Trophoblast cell (in vitro differentiated cells and primary cell): Measurements from ENCODE around the gene VTI1B. TPM values are rescaled to one million over a fixed set of nuclear protein-coding genes. Genes with fewer than 3 reads are reported as not detected.
A peak's percentile ranks its signal among the peaks of the same experiment; 100 is the strongest.

Source experiments
- DNase-seq, 2 donors: peaks; one replicate each; pipeline ENCODE4 v3.0.0-alpha.2; 2016
- H2AFZ ChIP-seq: 2 replicates; pipeline ENCODE4 v1.6.1; 2013; ENCODE audit warnings: low read length, moderate library complexity, mild to moderate bottlenecking; ENCODE audit not compliant: insufficient read depth, poor library complexity
- H2AK5ac ChIP-seq: 2 replicates; pipeline ENCODE4 v1.6.1; 2013; ENCODE audit warnings: mild to moderate bottlenecking, low read length
- H2BK120ac ChIP-seq: 2 replicates; pipeline ENCODE4 v1.6.1; 2013; ENCODE audit warnings: low read length, mild to moderate bottlenecking, moderate library complexity; ENCODE audit not compliant: insufficient read depth, poor library complexity
- H2BK12ac ChIP-seq: 2 replicates; pipeline ENCODE4 v1.6.1; 2013; ENCODE audit warnings: mild to moderate bottlenecking, low read length, moderate library complexity
- H2BK5ac ChIP-seq: 2 replicates; pipeline ENCODE4 v1.6.1; 2013; ENCODE audit warnings: low read length, low read depth, moderate library complexity, mild to moderate bottlenecking; ENCODE audit not compliant: poor library complexity
- H3K14ac ChIP-seq: 2 replicates; pipeline ENCODE4 v1.6.1; 2013; ENCODE audit warnings: mild to moderate bottlenecking, low read length
- H3K18ac ChIP-seq: 2 replicates; pipeline ENCODE4 v1.6.1; 2013; ENCODE audit warnings: mild to moderate bottlenecking, low read length
- H3K23ac ChIP-seq: 2 replicates; pipeline ENCODE4 v1.6.1; 2013; ENCODE audit warnings: low read length
- H3K27ac ChIP-seq: 2 replicates; pipeline ENCODE4 v1.5.1; 2013; ENCODE audit warnings: low read depth, mild to moderate bottlenecking, inconsistent platforms, low read length, moderate library complexity
- H3K27me3 ChIP-seq: 2 replicates; pipeline ENCODE4 v1.6.1; 2013; ENCODE audit warnings: inconsistent platforms, mild to moderate bottlenecking, low read length, moderate library complexity; ENCODE audit not compliant: insufficient read depth
- H3K36me3 ChIP-seq, 2 experiments: 1 replicate in 1 of 2; 2 replicates in 1 of 2; pipeline ENCODE4 v1.6.1; 2013; ENCODE audit warnings: low read length in 2 of 2, mild to moderate bottlenecking in 2 of 2, moderate library complexity in 1 of 2; ENCODE audit not compliant: insufficient read depth in 2 of 2, control insufficient read depth in 1 of 2
- H3K4ac ChIP-seq: 2 replicates; pipeline ENCODE4 v1.6.1; 2013; ENCODE audit warnings: low read depth, mild to moderate bottlenecking, low read length, moderate library complexity
- H3K4me1 ChIP-seq, 2 experiments: 1 replicate in 1 of 2; 2 replicates in 1 of 2; pipeline ENCODE4 v1.6.1; 2013; ENCODE audit warnings: low read length in 2 of 2, mild to moderate bottlenecking in 2 of 2, moderate library complexity in 1 of 2; ENCODE audit not compliant: insufficient read depth in 2 of 2, control insufficient read depth in 1 of 2
- H3K4me2 ChIP-seq: 2 replicates; pipeline ENCODE4 v1.6.1; 2013; ENCODE audit warnings: inconsistent platforms, mild to moderate bottlenecking, low read length, moderate library complexity
- H3K4me3 ChIP-seq: 2 replicates; pipeline ENCODE4 v1.5.1; 2013; ENCODE audit warnings: mild to moderate bottlenecking, low read depth, low read length, inconsistent platforms
- H3K79me1 ChIP-seq: one replicate; pipeline ENCODE4 v1.6.1; 2013; ENCODE audit warnings: low read length
- H3K79me2 ChIP-seq: 2 replicates; pipeline ENCODE4 v1.6.1; 2013; ENCODE audit warnings: low read length, mild to moderate bottlenecking; ENCODE audit not compliant: control insufficient read depth, insufficient read depth, poor library complexity
- H3K9ac ChIP-seq: 2 replicates; pipeline ENCODE4 v1.6.1; 2013; ENCODE audit warnings: mild to moderate bottlenecking, low read length
- H3K9me3 ChIP-seq: 2 replicates; pipeline ENCODE4 v1.6.1; 2013; ENCODE audit warnings: low read depth, mild to moderate bottlenecking, control low read depth, inconsistent platforms, low read length; ENCODE audit not compliant: insufficient read depth
- H4K12ac ChIP-seq: 2 replicates; pipeline ENCODE4 v1.6.1; 2013; ENCODE audit warnings: low read depth, mild to moderate bottlenecking, low read length, moderate library complexity
- H4K8ac ChIP-seq: 2 replicates; pipeline ENCODE4 v1.6.1; 2013; ENCODE audit warnings: low read depth, mild to moderate bottlenecking, low read length, moderate library complexity
- H4K91ac ChIP-seq: one replicate; pipeline ENCODE4 v1.6.1; 2013; ENCODE audit warnings: low read depth, mild to moderate bottlenecking, low read length, moderate library complexity
- WGBS: extraction: QIAGEN DNeasy Blood & Tissue Kit; methylation state at CpG from one replicate; pipeline ENCODE4 v1.1.7; 2013; ENCODE audit warnings: missing lambda C conversion rate; ENCODE audit not compliant: insufficient read length, insufficient coverage; ENCODE audit errors: extremely low coverage; 5-methylcytosine and 5-hydroxymethylcytosine counted together
- polyA plus RNA-seq: library from polyadenylated mRNA; stranded (reverse); fragments of 200-250 nt; gene quantifications from 2 replicates; pipeline ENCODE4 v1.2.3, GENCODE V29; 2013

The VTI1B gene
- polyA plus RNA-seq = 67.8 and 70.6 TPM in 2 replicates

GRCh38 chr14:67674480-67675218 is at the start of gene VTI1B:
Gene VTI1B, minus strand, starts transcription at chr14:67674632. Its CDS starts 143 bp downstream, at chr14:67674489.
- H3K36me3 ChIP-seq = peaks cover 10 to 11% of the 10 kb centered on the region in 2 experiments
- peak within 1 kb of the TSS; percentile 92 for H2BK5ac ChIP-seq
- peak within 1 kb of the TSS; percentile 67 for H3K4me2 ChIP-seq
- H3K4me3 ChIP-seq = peak within 1 kb of the TSS; percentile 82
- H2AFZ ChIP-seq = peak within 1 kb of the TSS; percentile 99
- peak within 1 kb of the TSS; percentile 89 for H3K14ac ChIP-seq
- H2BK12ac ChIP-seq = no peak within 1 kb of the TSS
- H3K18ac ChIP-seq = peak within 1 kb of the TSS; percentile 91
- H3K9me3 ChIP-seq = no peaks in the 10 kb centered on the region
- H2BK120ac ChIP-seq = peak within 1 kb of the TSS; percentile 87
- peak within 1 kb of the TSS; percentile 99 for H3K9ac ChIP-seq
- H3K27ac ChIP-seq = peak within 1 kb of the TSS; percentile 93
- H3K4me1 ChIP-seq = peaks cover 0 to 2% of the 10 kb centered on the region in 2 experiments
- peak within 1 kb of the TSS; percentile 89 for H4K12ac ChIP-seq
- H3K79me2 ChIP-seq = peaks cover 6% of the 10 kb centered on the region
- no CpG with 5 or more reads among the region's 87 CpGs for WGBS
- peak within 1 kb of the TSS; percentile 96 for H4K8ac ChIP-seq
- H4K91ac ChIP-seq = peak within 1 kb of the TSS; percentile 94
- no peak within 1 kb of the TSS for H3K23ac ChIP-seq
- peaks cover 6% of the 10 kb centered on the region for H3K79me1 ChIP-seq
- H3K4ac ChIP-seq = peak within 1 kb of the TSS; percentile 80
- no peaks in the 10 kb centered on the region for H3K27me3 ChIP-seq
- no peak within 1 kb of the TSS for H2AK5ac ChIP-seq
- DNase-seq = peak; percentile 68 to 84

DNA sequence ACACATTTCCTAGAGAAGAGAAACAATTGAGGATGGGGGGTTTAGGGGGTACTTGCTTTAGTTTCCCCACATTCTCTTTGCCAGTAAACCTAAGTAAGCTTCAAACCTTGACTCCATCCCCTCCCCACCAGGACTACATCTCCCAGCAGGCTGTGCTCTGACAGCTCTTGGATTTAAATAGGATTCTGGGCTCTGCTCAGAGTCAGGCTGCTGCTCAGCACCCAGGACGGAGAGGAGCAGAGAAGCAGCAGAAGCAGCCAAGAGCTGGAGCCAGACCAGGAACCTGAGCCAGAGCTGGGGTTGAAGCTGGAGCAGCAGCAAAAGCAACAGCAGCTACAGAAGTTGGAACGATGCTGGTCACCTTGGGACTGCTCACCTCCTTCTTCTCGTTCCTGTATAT is 47.9 kb upstream of the VTI1B start:
- Histone ChIP-seq H3K36me3 (no peaks in the 10 kb centered on the region), H3K79me2 (no peaks in the 10 kb centered on the region), H3K4ac (no peak overlapping the region), H3K79me1 (no peaks in the 10 kb centered on the region), H4K91ac (no peak overlapping the region), H3K23ac (no peak overlapping the region), H3K9ac (peak overlapping the region; percentile 38), H3K4me1 (no peaks in the 10 kb centered on the region), H3K14ac (no peak overlapping the region), H4K12ac (no peak overlapping the region), H2BK12ac (no peak overlapping the region), H2AFZ (no peak overlapping the region), H3K9me3 (peaks cover 1% of the 10 kb centered on the region), H4K8ac (no peak overlapping the region), H3K4me2 (no peak overlapping the region), H3K18ac (no peak overlapping the region), H2BK120ac (no peak overlapping the region), H2AK5ac (no peak overlapping the region), H3K27ac (no peak overlapping the region), H3K27me3 (no peaks in the 10 kb centered on the region), H3K4me3 (no peak overlapping the region), H2BK5ac (no peak overlapping the region)
- WGBS = no CpG with 5 or more reads among the region's 3 CpGs
- no peak for DNase-seq

GRCh38 chr14:67721875-67722274 is 47.4 kb upstream of the VTI1B start:
- H3K9me3 ChIP-seq = peaks cover 1% of the 10 kb centered on the region
- no peak overlapping the region for H4K91ac ChIP-seq
- H3K4me1 ChIP-seq = no peaks in the 10 kb centered on the region
- H2BK12ac ChIP-seq = no peak overlapping the region
- H4K8ac ChIP-seq = no peak overlapping the region
- no peak overlapping the region for H3K9ac ChIP-seq
- no peak overlapping the region for H3K4me3 ChIP-seq
- WGBS = no CpG with 5 or more reads among the region's 5 CpGs
- no peak overlapping the region for H3K14ac ChIP-seq
- no peak overlapping the region for H3K4ac ChIP-seq
- H4K12ac ChIP-seq = no peak overlapping the region
- no peaks in the 10 kb centered on the region for H3K79me1 ChIP-seq
- no peak overlapping the region for H3K23ac ChIP-seq
- no peak overlapping the region for H2BK120ac ChIP-seq
- H2AK5ac ChIP-seq = no peak overlapping the region
- no peak overlapping the region for H3K4me2 ChIP-seq
- H2BK5ac ChIP-seq = no peak overlapping the region
- no peaks in the 10 kb centered on the region for H3K79me2 ChIP-seq
- no peak overlapping the region for H3K18ac ChIP-seq
- no peaks in the 10 kb centered on the region for H3K36me3 ChIP-seq
- H3K27me3 ChIP-seq = no peaks in the 10 kb centered on the region
- DNase-seq = no peak
- no peak overlapping the region for H2AFZ ChIP-seq
- H3K27ac ChIP-seq = no peak overlapping the region

- Histone ChIP-seq H3K9me3 (no peaks in the 10 kb centered on the region), H2BK120ac (no peak overlapping the region), H3K9ac (no peak overlapping the region), H2AK5ac (no peak overlapping the region), H3K36me3 (no peaks in the 10 kb centered on the region), H3K79me1 (no peaks in the 10 kb centered on the region), H2AFZ (no peak overlapping the region), H3K4me1 (no peaks in the 10 kb centered on the region), H4K91ac (no peak overlapping the region), H3K27ac (no peak overlapping the region), H2BK12ac (no peak overlapping the region), H4K12ac (no peak overlapping the region), H3K4ac (no peak overlapping the region), H3K18ac (no peak overlapping the region), H3K27me3 (no peaks in the 10 kb centered on the region), H4K8ac (no peak overlapping the region), H3K14ac (no peak overlapping the region), H3K79me2 (no peaks in the 10 kb centered on the region), H3K4me3 (no peak overlapping the region), H3K4me2 (no peak overlapping the region), H2BK5ac (no peak overlapping the region), H3K23ac (no peak overlapping the region)
- WGBS = no CpG with 5 or more reads among the region's 2 CpGs
- no peak for DNase-seq
Measured at GRCh38 chr14:67719866-67720265, 45.4 kb upstream of the VTI1B start.
